A549 (cell line): ENCODE data around the gene IL5RA. TPM values are rescaled to one million over a fixed set of nuclear protein-coding genes. Genes with fewer than 3 reads are reported as not detected.

Experiments used
- ATAC-seq, 2 experiments: fragments of 200-7000 bp in 1 of 2; fragments of >200 bp in 1 of 2; cut with Nextera tagmentation in 1 of 2; cut with Tn5 transposase in 1 of 2; 3 replicates each; pipeline versions ENCODE4 v1.8.0 to v1.9.1; 2018 to 2020; ENCODE audit warnings: mild to moderate bottlenecking in 1 of 2, moderate library complexity in 1 of 2
- CTCF ChIA-PET: fragments of 300-600 bp; sonication (Branson Sonifier 250); formaldehyde crosslinking; extraction: SDS; loops from one replicate; lab custom pipeline; 2021; ENCODE audit warnings: antibody characterized with exemption, inconsistent platforms; lab: Yijun Ruan, JAX
- POLR2A ChIA-PET: fragments of 350-600 bp; formaldehyde crosslinking; extraction: SDS; loops from one replicate; lab custom pipeline; 2021; ENCODE audit warnings: antibody characterized with exemption, inconsistent platforms; lab: Yijun Ruan, JAX
- DNase-seq, 2 experiments: peaks; one replicate each; pipeline versions ENCODE4 v3.0.0 to v3.0.0-alpha.2; 2011 to 2016; ENCODE audit warnings: low read depth in 1 of 2, low spot score in 1 of 2
- FAIRE-seq: peaks from 2 replicates; lab custom pipeline; 2011; peaks lifted over from hg19 to GRCh38; lab: Jason Lieb, UNC
- H3K27ac ChIP-seq, 2 experiments: fragments of >200 bp; sonication (Bioruptor Twin); formaldehyde crosslinking; 3 replicates each; pipeline ENCODE4 v1.5.1; 2016 to 2017
- H3K4me1 ChIP-seq: fragments of >200 bp; sonication (Bioruptor Twin); formaldehyde crosslinking; 3 replicates; pipeline ENCODE4 v1.6.1; 2016
- H3K4me2 ChIP-seq: fragments of >200 bp; sonication (Bioruptor Twin); formaldehyde crosslinking; 3 replicates; pipeline ENCODE4 v1.6.1; 2016
- H3K4me3 ChIP-seq: fragments of >200 bp; sonication (Bioruptor Twin); formaldehyde crosslinking; 3 replicates; pipeline ENCODE4 v1.5.1; 2016
- H3K9me3 ChIP-seq: fragments of >200 bp; sonication (Bioruptor Twin); formaldehyde crosslinking; 3 replicates; pipeline ENCODE4 v1.6.1; 2016
- BHLHE40 ChIP-seq: IDR thresholded peaks from 2 replicates; pipeline ENCODE4 v1.6.1; 2012; ENCODE audit warnings: low read depth, low read length, inconsistent platforms
- CBX2 ChIP-seq: fragments of 200-600 bp; sonication (generic); IDR thresholded peaks from 2 replicates; pipeline ENCODE4 v1.6.1; 2016; ENCODE audit warnings: low read depth, mild to moderate bottlenecking, borderline replicate concordance
- CBX8 ChIP-seq: fragments of 200-600 bp; sonication (generic); IDR thresholded peaks from 2 replicates; pipeline ENCODE4 v1.6.1; 2016
- CHD4 ChIP-seq: fragments of 200-600 bp; sonication (generic); IDR thresholded peaks from 2 replicates; pipeline ENCODE4 v1.6.1; 2016; ENCODE audit warnings: antibody characterized with exemption, mild to moderate bottlenecking, borderline replicate concordance
- EHF ChIP-seq: fragments of 250-450 bp; sonication (Bioruptor Pico); IDR thresholded peaks from 2 replicates; pipeline ENCODE4 v1.5.0; 2020; ENCODE audit warnings: mild to moderate bottlenecking
- ESRRA ChIP-seq: fragments of 150-350 bp; IDR thresholded peaks from 2 replicates; pipeline ENCODE4 v1.6.1; 2014; ENCODE audit warnings: mild to moderate bottlenecking, low read length, borderline replicate concordance
- FOSB ChIP-seq: fragments of 250-450 bp; sonication (Bioruptor Pico); IDR thresholded peaks from 2 replicates; pipeline ENCODE4 v1.5.0; 2020; ENCODE audit warnings: mild to moderate bottlenecking, moderate library complexity
- FOXS1 ChIP-seq: fragments of 250-450 bp; sonication (Bioruptor Pico); IDR thresholded peaks from 2 replicates; pipeline ENCODE4 v1.5.0; 2020; ENCODE audit warnings: mild to moderate bottlenecking, moderate library complexity
- HES2 ChIP-seq: fragments of >200 bp; sonication (Bioruptor Twin); formaldehyde crosslinking; IDR thresholded peaks from 2 replicates; pipeline ENCODE4 v1.6.1; 2016
- HEYL ChIP-seq: fragments of 250-450 bp; sonication (Bioruptor Pico); IDR thresholded peaks from 2 replicates; pipeline ENCODE4 v1.8.0; 2021; ENCODE audit warnings: mild to moderate bottlenecking, moderate library complexity
- HMGXB4 ChIP-seq: fragments of 250-450 bp; sonication (Bioruptor Pico); IDR thresholded peaks from 2 replicates; pipeline ENCODE4 v1.5.0; 2021; ENCODE audit warnings: mild to moderate bottlenecking, moderate library complexity, borderline replicate concordance
- HOXA7 ChIP-seq: fragments of 250-450 bp; sonication (Bioruptor Pico); IDR thresholded peaks from 2 replicates; pipeline ENCODE4 v1.5.0; 2020; ENCODE audit warnings: mild to moderate bottlenecking, moderate library complexity
- HOXB13 ChIP-seq: fragments of 250-450 bp; sonication (Bioruptor Pico); IDR thresholded peaks from 2 replicates; pipeline ENCODE4 v1.5.0; 2020; ENCODE audit warnings: low read depth, mild to moderate bottlenecking, moderate library complexity
- MAZ ChIP-seq: fragments of 150-350 bp; IDR thresholded peaks from 2 replicates; pipeline ENCODE4 v1.6.1; 2014; ENCODE audit warnings: antibody characterized with exemption, low read depth, low read length, borderline replicate concordance
- MYC ChIP-seq: IDR thresholded peaks from 2 replicates; pipeline ENCODE4 v1.6.1; 2012; ENCODE audit warnings: mild to moderate bottlenecking, inconsistent platforms, low read length, improper control_type of control experiment, borderline replicate concordance
- NFE2L2 ChIP-seq: fragments of 150-350 bp; conservative IDR thresholded peaks from 2 replicates; pipeline ENCODE4 v1.6.1; 2014; ENCODE audit warnings: low read length
- POLR2A ChIP-seq: IDR thresholded peaks from 2 replicates; pipeline ENCODE4 v1.6.1; 2012; ENCODE audit warnings: mild to moderate bottlenecking, low read length
- RARB ChIP-seq: fragments of 250-450 bp; sonication (Bioruptor Pico); IDR thresholded peaks from 2 replicates; pipeline ENCODE4 v1.8.0; 2021; ENCODE audit warnings: mild to moderate bottlenecking, moderate library complexity
- RCOR1 ChIP-seq: fragments of 150-350 bp; IDR thresholded peaks from 2 replicates; pipeline ENCODE4 v1.6.1; 2014; ENCODE audit warnings: antibody characterized with exemption, low read length, low read depth
- REST ChIP-seq: fragments of 200-600 bp; sonication (generic); IDR thresholded peaks from 2 replicates; pipeline ENCODE4 v1.6.1; 2016; ENCODE audit warnings: antibody characterized with exemption, mild to moderate bottlenecking, moderate library complexity
- TFCP2L1 ChIP-seq: fragments of 250-450 bp; sonication (Bioruptor Pico); IDR thresholded peaks from 2 replicates; pipeline ENCODE4 v1.5.0; 2021; ENCODE audit warnings: mild to moderate bottlenecking
- ZFP36 ChIP-seq: fragments of 450-650 bp; IDR thresholded peaks from 2 replicates; pipeline ENCODE4 v1.6.1; 2014; ENCODE audit warnings: borderline replicate concordance; ENCODE audit not compliant: partially characterized antibody
- ZNF302 ChIP-seq: fragments of 250-450 bp; sonication (Bioruptor Pico); IDR thresholded peaks from 2 replicates; pipeline ENCODE4 v1.9.0; 2021; ENCODE audit warnings: inconsistent platforms, mild to moderate bottlenecking, moderate library complexity
- WGBS: methylation state at CpG from one replicate; pipeline ENCODE4 v1.1.6; 2017; ENCODE audit errors: missing lambda C conversion rate; 5-methylcytosine and 5-hydroxymethylcytosine counted together
- polyA plus RNA-seq, 4 experiments: library from polyadenylated mRNA; depleted of rRNA in 3 of 4; stranded (reverse); fragments of >200 nt; fragmentation: RNase III in 1 of 4; extraction: RNeasy Plus Mini Kit Qiagen cat#74134 plus additional on column Dnase treatment in 1 of 4; gene quantifications; 2 replicates in 3 of 4; 3 replicates in 1 of 4; pipeline ENCODE4 v1.2.3, GENCODE V29; 2011 to 2017
- TF ChIP-seq, protein P1 (sequence below): fragments of 450-650 bp; IDR thresholded peaks from 2 replicates; pipeline ENCODE4 v1.6.1; 2014; ENCODE audit warnings: antibody characterized with exemption
- TF ChIP-seq, protein P2 (sequence below): IDR thresholded peaks from 2 replicates; pipeline ENCODE4 v1.6.1; 2012; ENCODE audit warnings: low read depth, borderline replicate concordance
- TF ChIP-seq, protein P3 (sequence below): fragments of >200 bp; sonication (Bioruptor Twin); formaldehyde crosslinking; IDR thresholded peaks from 3 replicates; pipeline ENCODE4 v1.6.1; 2016
- TF ChIP-seq, protein P4 (sequence below): IDR thresholded peaks from 2 replicates; pipeline ENCODE4 v1.6.1; 2012

IL5RA gene
- polyA plus RNA-seq, 2 of the 4 experiments (the other 2 are of a cell fraction): not detected

- ChIA-PET CTCF (no interaction called here), POLR2A (no interaction called here)
- Histone ChIP-seq H3K27ac (no peak overlapping the region), H3K4me1 (no peaks in the 10 kb centered on the region), H3K9me3 (no peaks in the 10 kb centered on the region), H3K4me3 (no peak overlapping the region), H3K4me2 (no peak overlapping the region)
- peak; percentile 23 to 24; a peak in 2 of 6 replicates for ATAC-seq
- no peak for FAIRE-seq
- no peak for DNase-seq
- TF ChIP-seq BHLHE40: no peak
- TF ChIP-seq HEYL (CRISPR knock-in tag): no peak
- TF ChIP-seq NFE2L2: no peak
- no peak for TF ChIP-seq HOXB13 (CRISPR knock-in tag)
- no peak for TF ChIP-seq ZNF302 (CRISPR knock-in tag)
- TF ChIP-seq CHD4: no peak
- no peak for TF ChIP-seq HOXA7 (CRISPR knock-in tag)
- TF ChIP-seq RCOR1: no peak
- TF ChIP-seq, protein P1, sequence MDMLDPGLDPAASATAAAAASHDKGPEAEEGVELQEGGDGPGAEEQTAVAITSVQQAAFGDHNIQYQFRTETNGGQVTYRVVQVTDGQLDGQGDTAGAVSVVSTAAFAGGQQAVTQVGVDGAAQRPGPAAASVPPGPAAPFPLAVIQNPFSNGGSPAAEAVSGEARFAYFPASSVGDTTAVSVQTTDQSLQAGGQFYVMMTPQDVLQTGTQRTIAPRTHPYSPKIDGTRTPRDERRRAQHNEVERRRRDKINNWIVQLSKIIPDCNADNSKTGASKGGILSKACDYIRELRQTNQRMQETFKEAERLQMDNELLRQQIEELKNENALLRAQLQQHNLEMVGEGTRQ: no peak
- TF ChIP-seq EHF (CRISPR knock-in tag): no peak
- no peak for TF ChIP-seq FOXS1 (CRISPR knock-in tag)
- TF ChIP-seq MAZ: no peak
- no peak for TF ChIP-seq TFCP2L1 (CRISPR knock-in tag)
- TF ChIP-seq FOSB: no peak
- WGBS: 91% methylated on average over 4 of the region's 4 CpGs
Measured at GRCh38 chr3:3134750-3135448, 24.7 kb upstream of the IL5RA start.

DNA sequence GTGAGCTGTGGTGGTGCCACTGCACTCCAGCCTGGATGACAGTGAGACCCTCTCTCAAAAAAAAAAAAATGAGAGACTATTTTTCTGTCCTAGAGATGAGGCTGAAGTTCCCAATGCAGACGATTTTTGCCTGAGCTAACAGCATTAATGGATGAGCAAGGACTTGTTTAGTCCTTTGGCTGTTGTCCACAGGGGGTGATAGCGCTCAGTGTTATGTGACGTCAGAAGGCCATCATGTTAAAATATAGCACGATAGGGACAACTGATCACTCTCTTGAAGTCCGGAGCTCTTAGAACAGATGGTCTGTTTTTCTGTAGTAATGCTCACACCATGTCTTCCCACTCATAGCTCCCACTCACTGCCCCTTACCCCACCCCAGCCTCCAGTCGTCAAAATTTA lies 23.3 kb upstream of the IL5RA start:
- Histone ChIP-seq H3K4me3 (no peak overlapping the region), H3K4me1 (peaks cover 2% of the 10 kb centered on the region; the same call in 2 of the 3 replicates), H3K4me2 (no peak overlapping the region), H3K9me3 (no peaks in the 10 kb centered on the region), H3K27ac (no peak overlapping the region)
- FAIRE-seq (no peak), ATAC-seq (peak; percentile 42 to 43; a peak in 3 of 6 replicates), DNase-seq (peak in 1 of 2 experiments; percentile 10)
- CTCF ChIA-PET: interaction anchor here (1.1 kb wide), 1 partner anchor 40 kb away, joined by 3 read pairs; no protein-coding TSS in a partner anchor
- 93% methylated on average over 6 of the region's 6 CpGs for WGBS
- POLR2A ChIA-PET: no interaction called here
- TF ChIP-seq FOXS1 (CRISPR knock-in tag) (no peak), HES2 (no peak), FOSB (no peak), POLR2A (no peak), MYC (no peak), CBX8 (no peak), ESRRA (no peak), ZFP36 (no peak), HOXB13 (CRISPR knock-in tag) (no peak), HOXA7 (CRISPR knock-in tag) (no peak), HMGXB4 (CRISPR knock-in tag) (no peak), RARB (CRISPR knock-in tag) (no peak), CBX2 (no peak), REST (no peak)
- TF ChIP-seq, protein P2, sequence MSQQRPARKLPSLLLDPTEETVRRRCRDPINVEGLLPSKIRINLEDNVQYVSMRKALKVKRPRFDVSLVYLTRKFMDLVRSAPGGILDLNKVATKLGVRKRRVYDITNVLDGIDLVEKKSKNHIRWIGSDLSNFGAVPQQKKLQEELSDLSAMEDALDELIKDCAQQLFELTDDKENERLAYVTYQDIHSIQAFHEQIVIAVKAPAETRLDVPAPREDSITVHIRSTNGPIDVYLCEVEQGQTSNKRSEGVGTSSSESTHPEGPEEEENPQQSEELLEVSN: no peak
- TF ChIP-seq, protein P3, sequence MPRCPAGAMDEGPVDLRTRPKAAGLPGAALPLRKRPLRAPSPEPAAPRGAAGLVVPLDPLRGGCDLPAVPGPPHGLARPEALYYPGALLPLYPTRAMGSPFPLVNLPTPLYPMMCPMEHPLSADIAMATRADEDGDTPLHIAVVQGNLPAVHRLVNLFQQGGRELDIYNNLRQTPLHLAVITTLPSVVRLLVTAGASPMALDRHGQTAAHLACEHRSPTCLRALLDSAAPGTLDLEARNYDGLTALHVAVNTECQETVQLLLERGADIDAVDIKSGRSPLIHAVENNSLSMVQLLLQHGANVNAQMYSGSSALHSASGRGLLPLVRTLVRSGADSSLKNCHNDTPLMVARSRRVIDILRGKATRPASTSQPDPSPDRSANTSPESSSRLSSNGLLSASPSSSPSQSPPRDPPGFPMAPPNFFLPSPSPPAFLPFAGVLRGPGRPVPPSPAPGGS: no peak
- TF ChIP-seq, protein P4, sequence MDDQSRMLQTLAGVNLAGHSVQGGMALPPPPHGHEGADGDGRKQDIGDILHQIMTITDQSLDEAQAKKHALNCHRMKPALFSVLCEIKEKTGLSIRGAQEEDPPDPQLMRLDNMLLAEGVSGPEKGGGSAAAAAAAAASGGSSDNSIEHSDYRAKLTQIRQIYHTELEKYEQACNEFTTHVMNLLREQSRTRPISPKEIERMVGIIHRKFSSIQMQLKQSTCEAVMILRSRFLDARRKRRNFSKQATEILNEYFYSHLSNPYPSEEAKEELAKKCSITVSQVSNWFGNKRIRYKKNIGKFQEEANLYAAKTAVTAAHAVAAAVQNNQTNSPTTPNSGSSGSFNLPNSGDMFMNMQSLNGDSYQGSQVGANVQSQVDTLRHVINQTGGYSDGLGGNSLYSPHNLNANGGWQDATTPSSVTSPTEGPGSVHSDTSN: no peak
